ENCODE results near the gene FXR1.

The FXR1 gene

DNA sequence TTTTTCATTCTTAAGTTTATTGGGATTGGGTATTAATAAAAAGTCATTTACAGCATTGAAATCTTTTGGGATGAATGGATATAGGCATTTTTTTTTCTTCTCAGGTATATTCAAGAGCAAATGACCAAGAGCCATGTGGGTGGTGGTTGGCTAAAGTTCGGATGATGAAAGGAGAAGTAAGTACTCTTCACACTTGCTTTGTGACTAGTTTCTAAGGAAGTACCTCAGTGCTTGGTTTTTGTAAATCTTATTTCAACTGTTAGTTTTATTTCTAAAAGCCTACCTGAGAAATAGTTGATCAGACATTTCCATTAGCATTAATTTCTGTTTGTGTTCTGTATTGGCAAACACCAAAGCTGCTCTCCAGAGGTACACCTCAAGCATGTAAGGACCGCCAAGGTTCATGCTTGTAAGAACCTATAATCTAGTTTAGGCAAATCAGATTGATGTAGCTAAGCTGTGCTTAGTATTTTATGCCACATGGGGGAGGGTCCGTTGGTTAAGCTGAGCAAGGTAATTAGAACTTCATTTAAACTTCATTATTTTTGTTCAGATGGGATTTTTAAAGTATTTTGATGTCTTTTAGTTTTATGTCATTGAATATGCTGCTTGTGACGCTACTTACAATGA lies 35.4 kb downstream of the FXR1 start:
- Mint-ChIP-seq H3K9me3 (no peaks in the 10 kb centered on the region), H3K27ac (no peak overlapping the region), H3K36me3 (ENCODE audit: low read depth) (peaks cover 71% of the 10 kb centered on the region), H3K27me3 (ENCODE audit: low read depth) (no peaks in the 10 kb centered on the region), H3K4me3 (no peak overlapping the region), H3K4me1 (no peaks in the 10 kb centered on the region)
- TF ChIP-seq, protein P1, sequence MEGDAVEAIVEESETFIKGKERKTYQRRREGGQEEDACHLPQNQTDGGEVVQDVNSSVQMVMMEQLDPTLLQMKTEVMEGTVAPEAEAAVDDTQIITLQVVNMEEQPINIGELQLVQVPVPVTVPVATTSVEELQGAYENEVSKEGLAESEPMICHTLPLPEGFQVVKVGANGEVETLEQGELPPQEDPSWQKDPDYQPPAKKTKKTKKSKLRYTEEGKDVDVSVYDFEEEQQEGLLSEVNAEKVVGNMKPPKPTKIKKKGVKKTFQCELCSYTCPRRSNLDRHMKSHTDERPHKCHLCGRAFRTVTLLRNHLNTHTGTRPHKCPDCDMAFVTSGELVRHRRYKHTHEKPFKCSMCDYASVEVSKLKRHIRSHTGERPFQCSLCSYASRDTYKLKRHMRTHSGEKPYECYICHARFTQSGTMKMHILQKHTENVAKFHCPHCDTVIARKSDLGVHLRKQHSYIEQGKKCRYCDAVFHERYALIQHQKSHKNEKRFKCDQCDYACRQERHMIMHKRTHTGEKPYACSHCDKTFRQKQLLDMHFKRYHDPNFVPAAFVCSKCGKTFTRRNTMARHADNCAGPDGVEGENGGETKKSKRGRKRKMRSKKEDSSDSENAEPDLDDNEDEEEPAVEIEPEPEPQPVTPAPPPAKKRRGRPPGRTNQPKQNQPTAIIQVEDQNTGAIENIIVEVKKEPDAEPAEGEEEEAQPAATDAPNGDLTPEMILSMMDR (IDR thresholded peaks at IDR 0.05; ENCODE audit: unreplicated experiment in 3 of 3) = no peak

DNA sequence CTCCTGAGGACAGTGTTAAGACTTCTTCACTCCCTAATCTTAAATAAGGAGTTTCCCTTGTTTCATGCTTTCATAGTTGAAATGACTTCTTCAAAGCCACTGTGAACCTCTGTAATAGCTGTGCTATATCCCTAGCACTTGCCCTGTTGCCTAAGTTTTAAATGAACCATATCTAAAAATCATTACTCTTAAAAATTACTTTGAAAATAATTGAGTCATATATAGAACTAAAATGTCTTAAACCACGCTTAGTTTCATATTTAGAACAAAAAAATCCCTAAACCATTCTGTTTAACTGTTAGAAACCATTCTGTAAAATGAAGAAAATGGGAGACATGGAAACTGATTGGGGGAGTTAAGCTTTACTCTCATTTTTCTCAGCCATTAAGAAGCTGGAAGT lies 47.2 kb downstream of the FXR1 start:
- Mint-ChIP-seq H3K4me1 (peaks cover 6% of the 10 kb centered on the region), H3K27ac (no peak overlapping the region), H3K27me3 (ENCODE audit: low read depth) (no peaks in the 10 kb centered on the region), H3K4me3 (no peak overlapping the region), H3K36me3 (ENCODE audit: low read depth) (peaks cover 79% of the 10 kb centered on the region), H3K9me3 (no peaks in the 10 kb centered on the region)
- TF ChIP-seq, protein P1 (IDR thresholded peaks at IDR 0.05; ENCODE audit: unreplicated experiment in 3 of 3) = no peak

DNA sequence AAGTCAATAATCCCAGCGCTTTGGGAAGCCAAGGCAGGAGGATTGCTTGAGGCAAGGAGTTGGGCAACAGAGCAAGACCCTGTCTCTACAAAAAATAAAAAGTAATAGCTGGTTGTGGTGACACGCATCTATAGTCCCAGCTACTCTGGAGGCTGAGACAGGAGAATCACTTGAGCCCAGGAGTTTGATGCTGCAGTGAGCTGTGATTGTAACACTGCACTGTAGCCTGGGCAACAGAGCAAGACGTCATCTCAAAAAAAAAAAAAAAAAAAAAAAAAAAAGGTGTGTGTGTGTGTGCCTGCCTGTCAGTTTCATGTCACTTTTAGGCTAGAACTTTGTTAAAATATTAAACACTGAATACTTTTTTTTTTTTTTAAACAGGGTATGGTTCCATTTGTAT lies 48.6 kb downstream of the FXR1 start:
- TF ChIP-seq, protein P1 (IDR thresholded peaks at IDR 0.05; ENCODE audit: unreplicated experiment in 3 of 3) = no peak
- no peak overlapping the region for H3K27ac Mint-ChIP-seq
- no peak overlapping the region for H3K4me3 Mint-ChIP-seq
- H3K36me3 Mint-ChIP-seq (ENCODE audit: low read depth) = peaks cover 73% of the 10 kb centered on the region
- H3K27me3 Mint-ChIP-seq (ENCODE audit: low read depth) = no peaks in the 10 kb centered on the region
- no peaks in the 10 kb centered on the region for H3K9me3 Mint-ChIP-seq
- H3K4me1 Mint-ChIP-seq = peaks cover 6% of the 10 kb centered on the region

DNA sequence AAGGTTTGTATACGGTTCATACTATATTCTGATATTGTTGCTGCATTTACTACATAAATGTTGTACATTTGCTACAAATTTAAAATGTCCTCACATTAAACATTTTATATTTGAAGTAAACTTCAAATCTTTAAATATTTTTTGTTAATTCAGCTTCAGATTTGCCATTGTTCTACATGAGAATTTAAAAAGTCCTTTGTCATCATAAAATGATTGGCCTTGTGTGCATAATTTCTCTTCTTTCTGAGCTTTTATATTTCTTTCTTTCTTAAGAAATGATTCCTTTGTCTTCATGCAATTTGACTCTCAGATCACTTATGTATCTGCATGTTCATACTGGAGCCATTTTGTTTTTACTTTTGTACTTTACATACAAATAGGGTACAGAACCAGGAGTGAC lies 49.1 kb downstream of the FXR1 start:
- peaks cover 6% of the 10 kb centered on the region for H3K4me1 Mint-ChIP-seq
- H3K9me3 Mint-ChIP-seq = no peaks in the 10 kb centered on the region
- H3K27ac Mint-ChIP-seq = no peak overlapping the region
- H3K36me3 Mint-ChIP-seq (ENCODE audit: low read depth) = peaks cover 71% of the 10 kb centered on the region
- no peaks in the 10 kb centered on the region for H3K27me3 Mint-ChIP-seq (ENCODE audit: low read depth)
- TF ChIP-seq, protein P1 (IDR thresholded peaks at IDR 0.05; ENCODE audit: unreplicated experiment in 3 of 3) = no peak
- no peak overlapping the region for H3K4me3 Mint-ChIP-seq

DNA sequence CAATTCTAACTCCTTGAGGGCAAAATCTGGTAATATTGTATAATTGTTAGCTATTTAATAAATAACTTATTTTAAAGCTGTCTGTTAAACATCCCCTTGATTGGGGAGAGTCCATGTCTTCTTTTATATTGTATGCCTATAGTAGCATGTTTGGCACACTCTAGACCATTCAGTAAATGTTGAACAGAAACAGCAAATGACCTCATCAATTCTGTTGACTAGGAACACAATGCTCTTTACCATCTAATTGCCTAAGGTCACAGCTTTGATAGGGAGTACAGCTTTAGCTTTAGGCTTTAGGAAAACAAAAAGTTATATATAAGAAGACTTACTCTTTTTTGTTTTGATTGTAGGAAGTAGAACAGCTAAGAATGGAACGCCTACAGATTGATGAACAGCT lies 50.1 kb downstream of the FXR1 start:
- Mint-ChIP-seq H3K27ac (no peak overlapping the region), H3K4me1 (peaks cover 6% of the 10 kb centered on the region), H3K36me3 (ENCODE audit: low read depth) (peaks cover 69% of the 10 kb centered on the region), H3K9me3 (no peaks in the 10 kb centered on the region), H3K4me3 (no peak overlapping the region), H3K27me3 (ENCODE audit: low read depth) (no peaks in the 10 kb centered on the region)
- TF ChIP-seq, protein P1 (IDR thresholded peaks at IDR 0.05; ENCODE audit: unreplicated experiment in 3 of 3) = no peak

DNA sequence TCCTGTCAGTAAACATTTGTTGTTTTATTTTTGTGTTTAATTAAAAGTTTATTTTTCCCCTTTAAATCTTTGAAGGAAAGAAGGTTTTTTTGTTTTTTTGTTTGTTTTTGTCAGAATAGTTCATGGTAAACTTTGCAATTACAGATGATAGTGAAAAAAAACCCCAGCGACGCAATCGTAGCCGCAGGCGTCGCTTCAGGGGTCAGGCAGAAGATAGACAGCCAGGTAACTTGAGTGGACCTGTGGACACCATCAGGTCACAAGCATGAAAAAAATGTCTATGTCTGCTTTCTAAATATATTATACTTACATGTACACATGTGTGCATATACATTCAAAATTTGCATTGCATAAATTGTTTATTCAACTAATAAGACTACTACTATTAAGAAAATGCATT lies 58.5 kb downstream of the FXR1 start:
- Mint-ChIP-seq H3K9me3 (no peaks in the 10 kb centered on the region), H3K4me1 (no peaks in the 10 kb centered on the region), H3K27ac (no peak overlapping the region), H3K36me3 (ENCODE audit: low read depth) (peaks cover 48% of the 10 kb centered on the region), H3K27me3 (ENCODE audit: low read depth) (no peaks in the 10 kb centered on the region), H3K4me3 (no peak overlapping the region)
- TF ChIP-seq, protein P1 (IDR thresholded peaks at IDR 0.05; ENCODE audit: unreplicated experiment in 3 of 3) = no peak

Data from nephron (organoid).